H1 (cell line): ENCODE measurements around the gene TAF3. TPM values are rescaled to one million over a fixed set of nuclear protein-coding genes. Genes with fewer than 3 reads are reported as not detected.

Experiments used
- CTCF ChIA-PET: fragments of 300-600 bp; sonication (Branson Sonifier 250); formaldehyde crosslinking; loops from one replicate; lab custom pipeline; 2021; ENCODE audit not compliant: partially characterized antibody; lab: Charles Lee
- POLR2A ChIA-PET: fragments of 300-600 bp; sonication (Branson Sonifier 250); formaldehyde crosslinking; loops from one replicate; lab custom pipeline; 2021; ENCODE audit warnings: inconsistent platforms; ENCODE audit not compliant: partially characterized antibody; lab: Charles Lee
- DNase-seq, 2 experiments: peaks; one replicate each; pipeline versions ENCODE4 v3.0.0 to v3.0.0-alpha.2; 2010 to 2022; ENCODE audit warnings: low spot score in 2 of 2, low read depth in 1 of 2, mixed read lengths in 1 of 2
- FAIRE-seq: peaks from 2 replicates; lab custom pipeline; 2011; peaks lifted over from hg19 to GRCh38; lab: Jason Lieb, UNC
- H2AFZ ChIP-seq: 2 replicates; pipeline ENCODE4 v1.8.1; 2012; ENCODE audit warnings: low read length, inconsistent platforms
- H2AK5ac ChIP-seq: 2 replicates; pipeline ENCODE4 v1.6.1; 2013; ENCODE audit warnings: low read depth, low read length
- H2BK120ac ChIP-seq: replicated peaks from 2 replicates; pipeline ENCODE3; 2013; ENCODE audit warnings: low read depth, low read length, inconsistent platforms
- H2BK12ac ChIP-seq: 2 replicates; pipeline ENCODE4 v1.6.1; 2013; ENCODE audit warnings: low read depth, low read length
- H2BK15ac ChIP-seq: 2 replicates; pipeline ENCODE4 v1.6.1; 2013; ENCODE audit warnings: low read length
- H2BK20ac ChIP-seq: 2 replicates; pipeline ENCODE4 v1.6.1; 2013; ENCODE audit warnings: low read length
- H2BK5ac ChIP-seq: 2 replicates; pipeline ENCODE4 v1.6.1; 2013; ENCODE audit warnings: low read depth, low read length
- H3K14ac ChIP-seq: 2 replicates; pipeline ENCODE4 v1.6.1; 2013; ENCODE audit warnings: inconsistent platforms; ENCODE audit not compliant: insufficient read length
- H3K18ac ChIP-seq: 2 replicates; pipeline ENCODE4 v1.6.1; 2013; ENCODE audit warnings: low read length; ENCODE audit errors: extremely low read depth
- H3K23ac ChIP-seq: 2 replicates; pipeline ENCODE4 v1.6.1; 2013; ENCODE audit warnings: inconsistent platforms; ENCODE audit not compliant: insufficient read length
- H3K23me2 ChIP-seq: 2 replicates; pipeline ENCODE4 v1.6.1; 2013; ENCODE audit warnings: low read depth, low read length
- H3K27ac ChIP-seq: 2 replicates; pipeline ENCODE4 v1.6.1; 2011; ENCODE audit warnings: low read depth, low read length, inconsistent platforms
- H3K27me3 ChIP-seq, 4 experiments: replicated peaks in 1 of 4; 1 replicate in 1 of 4; 2 replicates in 3 of 4; pipeline versions ENCODE4 v1.6.1 to v1.8.1; 2011 to 2013; ENCODE audit warnings: low read length in 3 of 4, mild to moderate bottlenecking in 3 of 4, inconsistent platforms in 2 of 4, mixed read lengths in 2 of 4, moderate library complexity in 1 of 4; ENCODE audit not compliant: control insufficient read depth in 3 of 4, insufficient read depth in 3 of 4; ENCODE audit errors: extremely low read depth in 1 of 4
- H3K36me3 ChIP-seq, 4 experiments: 2 replicates each; pipeline versions ENCODE4 v1.6.1 to v1.8.1; 2011 to 2013; ENCODE audit warnings: mild to moderate bottlenecking in 4 of 4, low read length in 3 of 4, moderate library complexity in 2 of 4, control low read depth in 1 of 4, inconsistent platforms in 1 of 4; ENCODE audit not compliant: insufficient read depth in 4 of 4, control insufficient read depth in 2 of 4
- H3K4ac ChIP-seq: replicated peaks from 2 replicates; pipeline ENCODE3; 2013; ENCODE audit warnings: low read length, low read depth, mixed read lengths, inconsistent platforms; ENCODE audit not compliant: insufficient read length
- H3K4me1 ChIP-seq, 4 experiments: replicated peaks in 1 of 4; 1 replicate in 1 of 4; 2 replicates in 3 of 4; pipeline versions ENCODE4 v1.6.1 to v1.8.1; 2011 to 2013; ENCODE audit warnings: low read length in 3 of 4, inconsistent platforms in 2 of 4, mixed read lengths in 1 of 4; ENCODE audit not compliant: insufficient read depth in 4 of 4, control insufficient read depth in 3 of 4
- H3K4me2 ChIP-seq, 2 experiments: 2 replicates each; pipeline versions ENCODE4 v1.6.1 to v1.8.1; 2011 to 2013; ENCODE audit warnings: low read depth in 2 of 2, low read length in 2 of 2, control low read depth in 1 of 2, inconsistent platforms in 1 of 2, mild to moderate bottlenecking in 1 of 2; ENCODE audit not compliant: insufficient read depth in 1 of 2
- H3K4me3 ChIP-seq, 4 experiments: fragments of 200-600, 300-600 bp in 1 of 4; sonication (generic), shearing (Covaris generic), sonication (Bioruptor Twin) in 1 of 4; 2 replicates each; pipeline versions ENCODE4 v1.5.1 to v1.8.1; 2011 to 2016; ENCODE audit warnings: low read length in 4 of 4, low read depth in 3 of 4, control low read depth in 2 of 4, inconsistent platforms in 2 of 4, mild to moderate bottlenecking in 2 of 4, mixed read lengths in 1 of 4, moderate library complexity in 1 of 4; ENCODE audit not compliant: insufficient read depth in 2 of 4; ENCODE audit errors: extremely low read depth in 1 of 4
- H3K56ac ChIP-seq: replicated peaks from 2 replicates; pipeline ENCODE3; 2013; ENCODE audit warnings: low read depth, mild to moderate bottlenecking, mixed read lengths, low read length, inconsistent platforms; ENCODE audit not compliant: insufficient read length
- H3K79me1 ChIP-seq: 2 replicates; pipeline ENCODE4 v1.6.1; 2013; ENCODE audit warnings: low read depth, low read length, control low read depth
- H3K79me2 ChIP-seq, 2 experiments: 2 replicates each; pipeline versions ENCODE4 v1.6.1 to v1.8.1; 2012 to 2013; ENCODE audit warnings: low read length in 2 of 2, mild to moderate bottlenecking in 2 of 2, inconsistent platforms in 1 of 2; ENCODE audit not compliant: insufficient read depth in 2 of 2, control insufficient read depth in 1 of 2
- H3K9ac ChIP-seq, 4 experiments: replicated peaks in 1 of 4; 1 replicate in 1 of 4; 2 replicates in 3 of 4; pipeline versions ENCODE4 v1.6.1 to v1.8.1; 2011 to 2013; ENCODE audit warnings: low read depth in 3 of 4, low read length in 3 of 4, control low read depth in 2 of 4, mild to moderate bottlenecking in 2 of 4, moderate library complexity in 2 of 4, inconsistent platforms in 1 of 4; ENCODE audit errors: extremely low read depth in 1 of 4
- H3K9me3 ChIP-seq, 2 experiments: 2 replicates each; pipeline versions ENCODE4 v1.6.1 to v1.8.1; 2012 to 2013; ENCODE audit warnings: mild to moderate bottlenecking in 2 of 2, moderate library complexity in 2 of 2, control low read depth in 1 of 2, inconsistent platforms in 1 of 2, low read depth in 1 of 2, low read length in 1 of 2, mixed read lengths in 1 of 2; ENCODE audit not compliant: insufficient read depth in 2 of 2
- H4K20me1 ChIP-seq, 2 experiments: replicated peaks in 1 of 2; 2 replicates each; pipeline versions ENCODE3 to v1.8.1; 2011 to 2013; ENCODE audit warnings: inconsistent platforms in 2 of 2, low read length in 2 of 2, mild to moderate bottlenecking in 1 of 2; ENCODE audit not compliant: insufficient read depth in 2 of 2, control insufficient read depth in 1 of 2
- H4K5ac ChIP-seq: 2 replicates; pipeline ENCODE4 v1.6.1; 2013; ENCODE audit warnings: low read length, low read depth, mixed read lengths, inconsistent platforms; ENCODE audit not compliant: insufficient read length
- H4K8ac ChIP-seq: 2 replicates; pipeline ENCODE4 v1.8.0; 2013; ENCODE audit warnings: mild to moderate bottlenecking, moderate library complexity, low read length, inconsistent platforms; ENCODE audit not compliant: insufficient read depth; ENCODE audit errors: extremely low read depth
- H4K91ac ChIP-seq: replicated peaks from 2 replicates; pipeline ENCODE3; 2013; ENCODE audit warnings: low read length, mixed read lengths, inconsistent platforms; ENCODE audit not compliant: insufficient read length
- CBX8 ChIP-seq: fragments of 300-800, 300-1000 bp; sonication (generic); IDR thresholded peaks from 2 replicates; pipeline ENCODE4 v1.7.1; 2016; ENCODE audit warnings: low read depth, low read length, borderline replicate concordance
- CREB1 ChIP-seq: IDR thresholded peaks from 2 replicates; pipeline ENCODE4 v1.6.1; 2012; ENCODE audit warnings: inconsistent platforms
- CTBP2 ChIP-seq: IDR thresholded peaks from 2 replicates; pipeline ENCODE4 v1.7.0; 2011; ENCODE audit warnings: borderline replicate concordance, mild to moderate bottlenecking, moderate library complexity, mixed read lengths, low read length; ENCODE audit not compliant: insufficient read depth, insufficient read length
- EZH2 ChIP-seq: fragments of 200-600 bp; sonication (generic); IDR thresholded peaks from 2 replicates; pipeline ENCODE4 v1.7.1; 2012; ENCODE audit warnings: low read depth, mild to moderate bottlenecking, moderate library complexity, low read length, inconsistent platforms; ENCODE audit not compliant: severe bottlenecking
- FOSL1 ChIP-seq: IDR thresholded peaks from 2 replicates; pipeline ENCODE4 v1.6.1; 2011; ENCODE audit warnings: mild to moderate bottlenecking, low read depth, low read length, moderate library complexity; ENCODE audit not compliant: insufficient read depth
- KDM1A ChIP-seq: fragments of 200-600, 300-600 bp; sonication (generic); IDR thresholded peaks from 2 replicates; pipeline ENCODE4 v1.7.1; 2016; ENCODE audit warnings: mild to moderate bottlenecking, low read length, borderline replicate concordance
- RNF2 ChIP-seq: fragments of 200-900, 300-1000 bp; sonication (generic); IDR thresholded peaks from 2 replicates; pipeline ENCODE4 v1.7.1; 2016; ENCODE audit warnings: borderline replicate concordance, low read depth, mild to moderate bottlenecking, antibody characterized with exemption, low read length; ENCODE audit not compliant: poor library complexity, severe bottlenecking; ENCODE audit errors: missing control alignments
- SIN3A ChIP-seq, 2 experiments: IDR thresholded peaks in 1 of 2; conservative IDR thresholded peaks in 1 of 2; 2 replicates each; pipeline ENCODE4 v1.6.1; 2011 to 2012; ENCODE audit warnings: low read length in 2 of 2, improper control_type of control experiment in 1 of 2, low read depth in 1 of 2, mild to moderate bottlenecking in 1 of 2
- SUZ12 ChIP-seq: fragments of 200-600 bp; sonication (generic); IDR thresholded peaks from 2 replicates; pipeline ENCODE4 v1.6.1; 2012; ENCODE audit warnings: mild to moderate bottlenecking, inconsistent platforms, low read length, moderate library complexity, mixed read lengths
- ZNF274 ChIP-seq: IDR thresholded peaks from 2 replicates; pipeline ENCODE4 v1.7.0; 2012; ENCODE audit warnings: low read length, borderline replicate concordance; ENCODE audit errors: extremely low read depth
- WGBS, 2 experiments: shearing (Covaris generic) in 1 of 2; methylation state at CpG; one replicate each; pipeline versions ENCODE4 v1.1.6 to v1.1.7; 2013 to 2015; ENCODE audit warnings: low lambda C conversion rate in 2 of 2, mixed read lengths in 2 of 2, inconsistent platforms in 1 of 2, low coverage in 1 of 2, missing lambda C conversion rate in 1 of 2; ENCODE audit not compliant: insufficient replicate concordance in 2 of 2, insufficient coverage in 1 of 2, insufficient read length in 1 of 2; ENCODE audit errors: extremely low coverage in 1 of 2, missing lambda C conversion rate in 1 of 2; 5-methylcytosine and 5-hydroxymethylcytosine counted together
- polyA plus RNA-seq, 7 experiments: library from polyadenylated mRNA; depleted of rRNA in 3 of 7; stranded (reverse) in 5 of 7; unstranded in 2 of 7; fragments of >200 nt in 5 of 7; fragments of 200-250 nt in 2 of 7; gene quantifications; 1 replicate in 5 of 7; 2 replicates in 1 of 7; 4 replicates in 1 of 7; pipeline versions ENCODE4 v1.2.1 to v1.2.3, GENCODE V29; 2011 to 2013; ENCODE audit warnings: missing spikeins in 2 of 7, mixed read lengths in 2 of 7
- total RNA-seq: library from RNA; stranded (reverse); fragmentation: NEBNext Ultra II Directional; extraction: Animal tissue kit (Norgen Biotek cat#: 25700); gene quantifications from 2 replicates; pipeline ENCODE4 v1.2.1, GENCODE V29; 2021

The TAF3 gene
- total and polyA plus RNA-seq, 2 of the 8 experiments (the other 6 are each of a cell fraction or from before 2014, with no cell fraction given): 1.5 to 11.2 TPM

GRCh38 chr10:8057636-8058273 is 239.4 kb downstream of the TAF3 start:
- Histone ChIP-seq H3K4ac (no peak overlapping the region), H2AK5ac (no peak overlapping the region), H3K4me3 (peak overlapping the region in 3 of 4 experiments; percentile 12 to 61 (median 21); a peak in 3 of 8 replicates), H3K79me2 (no peaks in the 10 kb centered on the region), H2BK12ac (peak overlapping the region; percentile 50; the same call in 1 of the 2 replicates), H4K8ac (no peak overlapping the region; the same call in 1 of the 2 replicates), H3K36me3 (no peaks in the 10 kb centered on the region), H3K27ac (no peak overlapping the region), H3K4me2 (peak overlapping the region; percentile 68 to 84), H4K91ac (peak overlapping the region; percentile 19), H3K14ac (no peak overlapping the region), H3K9me3 (no peaks in the 10 kb centered on the region), H3K56ac (no peak overlapping the region), H2BK15ac (peak overlapping the region; percentile 81; the same call in 1 of the 2 replicates), H3K23ac (no peak overlapping the region), H3K23me2 (peaks cover 15% of the 10 kb centered on the region), H2BK5ac (no peak overlapping the region; the same call in 1 of the 2 replicates), H2BK120ac (no peak overlapping the region), H3K18ac (no peak overlapping the region; the same call in 1 of the 2 replicates), H4K5ac (no peak overlapping the region), H3K9ac (no peak overlapping the region), H3K4me1 (peaks cover 25 to 50% (median 38%) of the 10 kb centered on the region in 4 experiments), H2BK20ac (0 out of 2 replicates have a peak overlapping the region, but pooled peaks have one; percentile 72), H4K20me1 (peaks cover 9 to 14% of the 10 kb centered on the region in 2 experiments), H2AFZ (no peak overlapping the region), H3K79me1 (no peaks in the 10 kb centered on the region), H3K27me3 (peaks cover 71 to 98% (median 94%) of the 10 kb centered on the region in 4 experiments)
- WGBS, 2 experiments: 5% methylated on average over 14 of the region's 15 CpGs; no CpG with 5 or more reads in 1 of the 2 experiments
- POLR2A ChIA-PET: interaction anchor here (2.5 kb wide), 1 partner anchor 12 kb away, joined by 11 read pairs; no protein-coding TSS in a partner anchor
- CTCF ChIA-PET: interaction anchor here (0.9 to 1.5 kb wide), 2 partner anchors 9 to 12 kb away, joined by 3 read pairs; no protein-coding TSS in a partner anchor
- peak in 1 of 2 experiments; percentile 57 for DNase-seq
- FAIRE-seq: no peak
- TF ChIP-seq CTBP2 (peak; percentile 11), RNF2 (peak; percentile 68), KDM1A (no peak), SUZ12 (peak; percentile 86), EZH2 (peak; percentile 69), ZNF274 (no peak), CREB1 (no peak), FOSL1 (no peak), CBX8 (no peak), SIN3A (conservative IDR thresholded peaks at IDR 0.05 in 1 of 2, IDR thresholded peaks at IDR 0.05 in 1 of 2; ENCODE audit: low read depth in 1 of 2, low read length in 2 of 2) (no peak)
